CD1c-positive myeloid dendritic cell (primary cell): ENCODE data around the gene TNS3.
A peak's percentile ranks its signal among the peaks of the same experiment; 100 is the strongest.
"Not testable (repeated sequence)": the region's sequence is repeated elsewhere in the genome, so short reads cannot be mapped to it uniquely, and the experiment has no call there.

ENCODE experiments used
- DNase-seq: peaks from one replicate; pipeline ENCODE4 v3.0.0-alpha.2; 2016; ENCODE audit errors: extremely low spot score

The TNS3 gene

DNA sequence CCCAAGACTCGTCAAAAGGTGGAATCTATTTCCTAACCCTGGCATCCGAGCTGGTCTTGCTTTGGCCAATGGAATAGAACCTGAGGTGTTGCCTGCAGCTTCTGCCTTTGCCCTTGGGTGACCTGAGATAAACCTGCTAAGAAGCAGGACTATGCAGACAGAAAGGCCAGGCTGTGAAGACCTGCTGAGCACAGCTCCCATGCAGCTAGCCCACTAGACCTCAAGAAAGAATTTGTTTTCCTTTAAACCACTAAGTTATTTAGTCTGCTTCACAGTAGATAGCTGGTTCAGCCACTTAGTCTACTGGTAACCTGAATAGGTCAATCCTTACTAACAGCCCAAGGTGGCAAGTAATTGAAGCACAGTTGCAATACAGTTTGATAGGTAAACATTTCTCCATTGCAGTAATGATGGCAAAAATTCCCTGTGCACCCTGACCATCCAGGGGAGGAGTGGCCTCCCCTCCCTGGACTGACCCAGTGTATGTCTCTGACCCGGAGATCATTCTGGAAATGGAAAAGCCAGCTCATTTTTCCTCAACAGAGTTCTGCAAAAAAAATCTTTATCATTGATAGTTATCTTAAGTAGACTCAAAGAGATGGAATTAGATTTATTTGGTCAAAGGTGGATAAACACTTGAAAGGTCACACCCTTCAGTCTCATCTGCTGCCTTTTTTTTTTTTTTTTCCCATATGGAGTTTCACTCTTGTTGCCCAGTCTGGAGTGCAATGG lies 20.0 kb downstream of the TNS3 start:
- no peak for DNase-seq

GRCh38 chr7:47559306-47560220 lies 22.3 kb downstream of the TNS3 start:
- no peak for DNase-seq

DNA sequence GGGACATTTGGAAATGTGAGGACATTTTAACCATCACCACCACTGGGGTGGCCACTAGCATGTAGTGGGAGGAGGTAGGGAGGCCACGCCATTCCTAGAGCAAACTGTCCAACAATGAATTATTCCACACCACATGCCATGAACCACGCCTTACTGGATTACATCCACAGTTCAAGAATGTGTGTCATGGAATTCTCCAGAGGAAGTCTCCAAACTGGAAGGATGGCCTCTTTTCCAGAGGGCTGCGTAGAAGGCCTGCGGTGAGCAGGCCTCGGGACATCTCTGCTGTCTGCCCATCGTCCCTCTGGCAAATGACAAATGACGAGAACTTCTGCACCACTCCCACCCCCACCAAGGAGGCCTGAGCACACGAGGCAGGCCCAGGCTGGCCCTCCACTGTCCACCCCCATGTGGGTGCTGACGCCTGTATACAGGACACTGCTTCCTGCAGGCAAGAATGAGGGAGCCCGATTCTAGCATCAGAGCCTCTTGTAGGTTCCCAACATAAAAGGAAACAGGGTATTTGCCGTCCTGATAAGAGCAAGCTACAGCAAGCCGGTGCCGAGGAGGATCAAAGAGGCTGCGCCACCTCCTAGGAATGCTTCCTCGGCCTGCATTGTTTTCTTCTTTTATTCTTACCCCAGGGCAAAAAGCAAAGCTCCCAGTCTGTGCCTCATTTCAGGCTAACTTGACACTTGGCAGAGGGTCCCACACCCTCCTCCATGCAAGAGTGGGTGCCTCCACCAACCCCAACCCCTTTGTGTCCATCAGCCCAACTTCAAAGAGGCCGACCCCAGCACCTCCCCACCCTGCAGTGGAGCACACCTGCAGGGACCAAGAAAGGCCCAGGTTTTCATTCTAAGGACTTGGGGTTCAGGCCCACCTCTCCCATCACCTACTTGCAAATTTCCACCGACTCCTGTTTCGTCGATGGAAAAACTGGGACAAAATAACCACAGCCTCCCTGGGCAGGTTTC lies 23.9 kb downstream of the TNS3 start:
- DNase-seq, result no peak

- no peak for DNase-seq
Measured at GRCh38 chr7:47557317-47557693, 24.6 kb downstream of the TNS3 start.

DNA sequence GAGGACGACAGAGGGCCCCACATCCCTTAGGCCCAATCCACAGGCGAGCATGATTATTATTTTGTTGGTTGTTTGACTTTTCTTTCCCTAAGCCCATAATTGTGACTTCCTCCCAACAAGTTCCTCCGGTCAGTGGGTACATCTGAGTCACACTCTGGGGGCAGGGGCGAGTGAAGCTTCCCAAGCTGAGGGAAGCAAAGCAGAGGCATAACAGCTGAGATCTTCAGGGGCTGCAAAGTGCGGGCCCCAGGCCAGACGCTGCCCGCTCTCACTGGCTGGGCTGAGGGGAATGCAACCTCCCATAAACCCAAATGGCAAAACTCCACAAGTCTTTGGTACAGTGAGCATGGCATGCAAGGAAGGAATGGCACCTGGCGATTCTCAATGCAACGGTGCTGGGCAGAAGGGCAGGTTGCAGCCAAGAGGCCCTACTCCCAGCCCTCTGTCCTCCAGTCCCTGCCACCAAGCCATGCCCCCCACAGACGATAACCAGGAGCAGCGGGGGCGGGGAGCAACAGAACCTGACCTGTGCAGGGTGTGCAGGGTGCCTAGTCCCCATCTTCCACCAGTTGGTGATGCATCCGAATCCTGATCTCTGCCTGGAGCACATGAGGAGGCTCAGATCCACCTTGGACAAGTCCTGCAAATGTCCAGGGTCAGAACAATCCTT lies 25.3 kb downstream of the TNS3 start:
- DNase-seq, result peak; percentile 70

- DNase-seq, result no peak
Measured at GRCh38 chr7:47553309-47553708, 28.6 kb downstream of the TNS3 start.

GRCh38 chr7:47552621-47553020 lies 29.3 kb downstream of the TNS3 start:
- peak; percentile 53 for DNase-seq

GRCh38 chr7:47551668-47552440 lies 30.1 kb downstream of the TNS3 start:
- DNase-seq, result no peak

DNA sequence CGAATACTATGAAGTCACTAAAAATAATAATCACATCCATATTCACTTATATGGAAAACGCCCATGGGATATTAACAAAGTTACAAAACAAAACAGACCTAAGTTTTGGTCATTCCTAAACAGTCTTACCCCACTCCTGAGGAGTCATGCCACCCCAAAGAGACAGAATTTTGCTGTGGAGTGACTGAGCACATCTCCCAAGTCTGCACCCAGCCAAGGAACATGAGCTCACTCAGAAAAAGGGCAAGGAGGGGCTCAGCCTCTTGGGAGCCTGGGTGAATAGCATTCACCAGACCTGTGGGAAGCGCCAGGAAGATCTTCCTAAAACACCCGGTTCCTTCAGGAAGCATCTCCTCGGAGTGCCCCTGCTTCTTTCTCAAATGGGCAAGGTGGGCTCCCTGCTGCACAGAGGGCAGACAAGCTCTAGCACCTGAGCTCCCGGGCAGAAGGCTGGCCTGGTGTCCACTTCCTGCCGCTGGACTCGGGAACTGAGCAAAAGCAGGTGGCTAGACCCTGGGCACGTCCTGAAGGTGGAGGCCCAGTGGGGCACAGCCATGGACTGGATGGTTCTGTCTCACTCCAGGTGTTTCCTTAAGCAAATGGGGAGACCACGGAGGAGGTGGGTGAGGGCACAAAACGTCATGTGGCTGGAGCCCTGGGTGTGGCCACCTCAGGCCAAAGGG lies 31.0 kb downstream of the TNS3 start:
- DNase-seq, result no peak

GRCh38 chr7:47549916-47550315 lies 32.0 kb downstream of the TNS3 start:
- no peak for DNase-seq

DNA sequence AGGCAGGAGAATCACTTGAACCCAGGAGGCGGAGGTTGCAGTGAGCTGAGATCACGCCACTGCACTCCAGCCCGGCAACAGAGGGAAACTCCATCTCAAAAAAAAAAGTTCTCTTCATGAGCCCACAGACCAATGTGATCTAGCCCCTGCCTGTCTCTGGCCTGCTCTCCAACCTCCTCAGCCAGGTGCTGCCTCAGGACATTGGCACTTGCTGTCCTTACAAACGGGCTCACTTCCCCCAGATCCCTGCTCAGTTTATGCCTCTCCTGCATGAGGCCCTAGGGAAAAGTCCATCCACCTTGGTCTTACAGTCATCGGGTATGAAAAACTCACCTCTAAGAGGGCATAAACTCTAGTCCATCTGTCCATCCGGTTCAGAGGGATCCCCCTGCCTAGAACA lies 32.5 kb downstream of the TNS3 start:
- no peak for DNase-seq

DNA sequence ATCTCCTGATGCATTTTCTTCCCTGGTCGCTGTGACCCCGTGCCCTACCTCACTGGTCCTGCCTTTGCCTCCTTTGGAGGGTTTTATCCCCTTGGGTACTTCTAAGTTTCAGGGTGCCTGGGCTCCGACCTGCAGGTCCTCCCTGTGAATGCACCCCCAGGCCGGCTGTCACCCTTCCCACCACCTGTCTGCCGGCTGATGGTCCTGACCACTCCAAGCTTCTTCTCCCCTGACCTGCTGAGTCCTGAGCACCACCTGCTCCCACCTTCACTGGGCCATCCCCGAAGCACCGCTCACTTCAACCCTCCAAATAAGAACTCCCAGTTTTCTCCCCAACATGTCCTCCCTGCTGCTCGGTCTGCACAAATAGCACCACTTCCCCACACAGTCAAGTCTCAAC lies 33.4 kb downstream of the TNS3 start:
- DNase-seq, result no peak

- DNase-seq, result no peak
Measured at GRCh38 chr7:47546733-47547494, 35.0 kb downstream of the TNS3 start.

GRCh38 chr7:47546171-47546570 lies 35.7 kb downstream of the TNS3 start:
- DNase-seq, result no peak

GRCh38 chr7:47544416-47544815 lies 37.5 kb downstream of the TNS3 start:
- no peak for DNase-seq

- no peak for DNase-seq
Measured at GRCh38 chr7:47543714-47544113, 38.2 kb downstream of the TNS3 start.

GRCh38 chr7:47543056-47543455 lies 38.9 kb downstream of the TNS3 start:
- no peak for DNase-seq

GRCh38 chr7:47542051-47542450 lies 39.9 kb downstream of the TNS3 start:
- no peak for DNase-seq

DNA sequence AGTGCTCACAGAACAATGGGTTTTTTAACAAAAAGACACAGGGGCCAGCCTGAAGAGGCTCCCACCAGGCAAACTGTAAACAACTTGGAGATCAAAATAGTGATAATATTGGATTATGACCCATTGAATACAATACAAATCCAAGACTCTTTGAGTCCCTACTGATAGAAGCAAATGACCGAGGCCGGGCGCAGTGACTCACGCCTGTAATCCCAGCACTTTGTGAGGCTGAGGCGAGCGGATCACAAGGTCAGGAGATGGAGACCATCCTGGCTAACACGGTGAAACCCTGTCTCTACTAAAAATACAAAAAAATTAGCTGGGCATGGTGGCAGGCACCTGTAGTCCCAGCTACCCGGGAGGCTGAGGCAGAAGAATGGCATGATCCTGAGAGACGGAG lies 40.4 kb downstream of the TNS3 start:
- DNase-seq, result not testable (repeated sequence)
